ENCODE data around the gene PHF21B.

DNA sequence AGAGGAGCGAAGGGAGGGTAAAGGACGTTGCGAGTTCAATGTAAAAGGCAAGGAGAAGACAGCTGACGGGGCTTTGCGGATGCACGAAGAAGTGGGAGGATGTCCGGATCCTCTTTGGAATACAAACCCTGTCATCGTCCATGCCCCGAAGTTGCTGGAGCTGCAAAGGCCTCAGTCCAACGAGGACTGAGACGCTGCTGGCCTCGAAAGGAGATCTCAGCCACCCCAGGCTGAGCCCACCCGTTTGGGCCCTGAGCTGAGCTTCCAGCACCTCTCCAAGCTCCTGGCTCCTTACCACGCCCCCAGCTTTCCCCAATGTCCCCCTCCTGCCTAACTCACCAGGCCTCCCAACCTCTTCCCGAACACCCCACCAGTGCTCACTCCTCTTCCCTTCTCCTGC is 46.1 kb upstream of the PHF21B start:
- TF ChIP-seq GATA3 (IDR thresholded peaks at IDR 0.05; ENCODE audit: low read depth, low read length), result no peak
- no peak for TF ChIP-seq GATA2 (IDR thresholded peaks at IDR 0.05; ENCODE audit: low read depth, low read length)

Measured in SH-SY5Y (cell line).